Stimulated activated CD4-positive, alpha-beta T cell treated with anti-CD3 and anti-CD28 coated beads, TNF-alpha, amount 100 ng/mL, for 1 hour (primary cell): ENCODE measurements around the gene MYRIP.
"Not testable (repeated sequence)": the region's sequence is repeated elsewhere in the genome, so short reads cannot be mapped to it uniquely, and the experiment has no call there.

ENCODE experiments used
- DNase-seq, 3 donors: peaks; one replicate each; pipeline ENCODE4 v3.0.0-alpha.2; 2020; ENCODE audit warnings: low read depth in 3 of 3, low spot score in 1 of 3

Gene MYRIP

GRCh38 chr3:40077828-40078492 lies 268.6 kb downstream of the MYRIP start:
- not testable (repeated sequence) for DNase-seq

- no peak for DNase-seq
Observed at GRCh38 chr3:40078590-40078989, 269.2 kb downstream of the MYRIP start.

GRCh38 chr3:40079203-40079846 lies 269.9 kb downstream of the MYRIP start:
- DNase-seq: no peak

- no peak for DNase-seq
Observed at GRCh38 chr3:40079847-40080240, 270.4 kb downstream of the MYRIP start.

GRCh38 chr3:40083066-40083465 lies 273.7 kb downstream of the MYRIP start:
- no peak for DNase-seq

GRCh38 chr3:40084424-40084823 lies 275.0 kb downstream of the MYRIP start:
- DNase-seq: not testable (repeated sequence)

GRCh38 chr3:40086890-40087883 lies 277.8 kb downstream of the MYRIP start:
- DNase-seq: no peak

GRCh38 chr3:40088527-40089170 lies 279.2 kb downstream of the MYRIP start:
- DNase-seq: no peak

- DNase-seq: no peak
Observed at GRCh38 chr3:40096661-40097111, 287.3 kb downstream of the MYRIP start.

GRCh38 chr3:40097131-40098117 lies 288.0 kb downstream of the MYRIP start:
- no peak for DNase-seq

- DNase-seq: no peak
Observed at GRCh38 chr3:40098261-40098759, 288.9 kb downstream of the MYRIP start.

GRCh38 chr3:40099871-40100270 lies 290.5 kb downstream of the MYRIP start:
- no peak for DNase-seq

GRCh38 chr3:40102182-40102581 lies 292.8 kb downstream of the MYRIP start:
- DNase-seq: no peak

- no peak for DNase-seq
Observed at GRCh38 chr3:40103829-40104228, 294.4 kb downstream of the MYRIP start.

- no peak for DNase-seq
Observed at GRCh38 chr3:40104441-40104840, 295.0 kb downstream of the MYRIP start.

- no peak for DNase-seq
Observed at GRCh38 chr3:40108643-40109042, 299.2 kb downstream of the MYRIP start.

- DNase-seq: no peak
Observed at GRCh38 chr3:40109641-40110490, 300.5 kb downstream of the MYRIP start.

GRCh38 chr3:40116478-40117177 lies 307.2 kb downstream of the MYRIP start:
- DNase-seq: no peak
